GM21423 (cell line): Measurements from ENCODE around the gene ZBTB7B.

Source experiments
- ATAC-seq: cut with Tn5 transposase; IDR thresholded peaks from one replicate; pipeline ENCODE4 v1.9.1; 2021; ENCODE audit warnings: mild to moderate bottlenecking, moderate library complexity; ENCODE audit not compliant: unreplicated experiment

The ZBTB7B gene

GRCh38 chr1:155014709-155015508 is 12.3 kb downstream of the ZBTB7B start:
- no peak for ATAC-seq

GRCh38 chr1:155015527-155016230 is 13.1 kb downstream of the ZBTB7B start:
- no peak for ATAC-seq

- no peak for ATAC-seq
Measured at GRCh38 chr1:155016231-155016831, 13.7 kb downstream of the ZBTB7B start.

GRCh38 chr1:155017041-155017945 is 14.7 kb downstream of the ZBTB7B start:
- peak; percentile 69 for ATAC-seq

GRCh38 chr1:155017946-155018316 is 15.3 kb downstream of the ZBTB7B start:
- ATAC-seq = no peak

GRCh38 chr1:155018617-155019348 is 16.2 kb downstream of the ZBTB7B start:
- ATAC-seq = no peak

GRCh38 chr1:155019377-155020245 is 17.0 kb downstream of the ZBTB7B start:
- ATAC-seq = no peak

GRCh38 chr1:155022136-155022926 is 19.7 kb downstream of the ZBTB7B start:
- ATAC-seq = no peak

- ATAC-seq = no peak
Measured at GRCh38 chr1:155022927-155023236, 20.3 kb downstream of the ZBTB7B start.

GRCh38 chr1:155023627-155024026 is 21.0 kb downstream of the ZBTB7B start:
- ATAC-seq = no peak

- ATAC-seq = no peak
Measured at GRCh38 chr1:155024315-155024714, 21.7 kb downstream of the ZBTB7B start.

GRCh38 chr1:155026154-155026553 is 23.6 kb downstream of the ZBTB7B start:
- no peak for ATAC-seq

GRCh38 chr1:155026588-155026987 is 24.0 kb downstream of the ZBTB7B start:
- no peak for ATAC-seq

- ATAC-seq = no peak
Measured at GRCh38 chr1:155029513-155030242, 27.1 kb downstream of the ZBTB7B start.

GRCh38 chr1:155030243-155030795 is 27.7 kb downstream of the ZBTB7B start:
- ATAC-seq = no peak

- ATAC-seq = no peak
Measured at GRCh38 chr1:155030899-155031298, 28.3 kb downstream of the ZBTB7B start.

- no peak for ATAC-seq
Measured at GRCh38 chr1:155032886-155033285, 30.3 kb downstream of the ZBTB7B start.

GRCh38 chr1:155033524-155033923 is 30.9 kb downstream of the ZBTB7B start, which contains the start of the genes DCST1 and DCST2:
TSS of gene DCST1 (plus strand) at chr1:155033824. CDS start at chr1:155034037, 213 bp downstream.
TSS of gene DCST2 (minus strand) at chr1:155033781. CDS start at chr1:155033701, 80 bp downstream.
- no peak for ATAC-seq
